CD1c-positive myeloid dendritic cell (primary cell): ENCODE results near the gene EPHB2.
A peak's percentile ranks its signal among the peaks of the same experiment; 100 is the strongest.

Source experiments
- DNase-seq: peaks from one replicate; pipeline ENCODE4 v3.0.0-alpha.2; 2016; ENCODE audit errors: extremely low spot score

EPHB2 gene

DNA sequence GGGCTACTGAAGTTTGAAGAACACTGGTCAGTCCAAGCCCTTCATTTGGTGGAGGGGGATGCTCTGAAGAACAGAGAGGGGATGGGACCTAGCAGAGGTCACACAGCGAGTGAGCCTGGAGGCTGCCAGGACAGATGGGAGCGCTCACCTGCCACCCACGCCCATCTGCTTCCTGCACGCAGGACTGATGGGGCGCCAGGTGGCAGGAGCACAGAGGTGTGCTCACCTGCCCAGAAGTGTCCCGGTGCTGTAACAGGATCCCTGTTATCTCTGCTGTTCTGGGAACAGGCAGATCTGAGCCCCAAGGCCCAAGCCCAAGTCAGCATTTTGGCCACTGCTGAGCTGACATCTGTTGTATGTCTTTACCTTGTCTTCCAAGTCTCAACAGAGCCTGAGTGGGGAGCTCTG is 40.5 kb downstream of the EPHB2 start:
- DNase-seq = no peak

DNA sequence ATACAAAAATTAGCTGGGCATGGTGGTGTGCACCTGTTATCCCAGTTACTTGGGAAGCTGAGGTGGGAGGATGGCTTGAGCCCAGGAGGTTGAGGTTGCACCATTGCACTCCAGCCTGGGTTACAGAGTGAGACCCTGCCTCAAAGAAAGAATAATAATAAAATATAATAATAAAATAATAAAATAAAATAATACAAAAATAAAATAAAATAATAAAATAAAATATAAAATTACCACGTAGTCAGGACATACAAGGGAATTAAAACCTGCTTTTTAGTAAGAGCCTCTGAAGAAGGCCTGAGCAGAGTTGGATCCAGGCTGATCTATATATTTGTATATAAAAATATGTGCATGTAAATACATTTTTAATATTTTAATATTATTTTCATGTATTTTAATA is 41.7 kb downstream of the EPHB2 start:
- no peak for DNase-seq

DNA sequence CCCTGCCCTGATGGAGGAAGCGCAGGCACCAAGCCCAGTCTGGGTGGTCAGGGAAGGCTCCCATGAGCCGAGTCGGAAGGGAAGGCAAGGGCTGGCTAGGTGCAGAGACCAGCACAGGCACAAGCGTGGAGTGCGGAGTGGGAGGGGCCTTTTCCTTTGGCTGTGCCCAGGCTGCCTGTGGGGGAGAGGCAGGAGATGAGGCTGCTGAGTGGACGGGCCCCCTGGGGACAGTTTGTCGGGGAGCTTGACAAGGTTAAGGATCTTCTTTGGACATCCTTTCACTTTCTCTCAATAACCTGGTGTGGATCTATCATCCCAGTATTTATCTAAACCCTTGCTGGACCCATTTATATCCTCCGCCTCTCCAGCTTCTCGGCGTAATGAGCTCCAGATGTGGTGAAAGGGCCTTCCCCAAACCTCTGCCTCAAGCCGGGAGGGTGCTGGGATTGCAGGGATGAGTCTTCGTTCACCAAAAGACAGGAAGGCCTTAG is 42.9 kb downstream of the EPHB2 start:
- DNase-seq = no peak

DNA sequence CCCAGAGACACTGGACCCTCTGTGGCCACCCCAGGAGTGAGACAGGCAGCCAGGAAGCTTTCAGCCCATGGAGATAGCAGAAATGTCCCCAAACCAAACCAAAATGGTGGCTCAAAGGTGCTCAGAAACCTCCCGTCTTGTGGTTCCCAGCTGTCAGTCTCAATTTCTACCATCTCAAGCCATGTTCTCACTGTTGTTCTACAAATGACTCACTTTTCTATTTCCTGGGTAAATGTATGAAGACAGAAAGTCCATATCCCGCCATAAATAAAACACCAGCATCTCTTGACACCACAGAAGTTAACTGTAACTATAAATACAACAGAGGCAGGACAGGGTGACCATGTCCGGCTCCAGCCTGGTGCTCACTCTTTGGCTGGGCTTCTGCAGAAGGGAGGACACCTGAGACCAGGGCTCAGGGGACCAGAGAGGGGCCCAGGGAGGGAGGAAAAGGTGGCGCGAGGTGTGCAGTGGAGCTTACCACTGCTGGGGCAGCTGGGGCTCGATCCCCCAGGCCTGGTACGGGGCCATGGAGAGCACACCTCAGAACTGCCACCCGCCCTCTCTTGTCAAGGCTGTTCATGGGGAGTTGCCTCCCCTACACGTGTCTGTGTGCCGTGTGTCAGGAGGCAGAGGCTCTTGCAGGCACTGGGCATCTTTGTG is 43.6 kb downstream of the EPHB2 start:
- DNase-seq = no peak

DNA sequence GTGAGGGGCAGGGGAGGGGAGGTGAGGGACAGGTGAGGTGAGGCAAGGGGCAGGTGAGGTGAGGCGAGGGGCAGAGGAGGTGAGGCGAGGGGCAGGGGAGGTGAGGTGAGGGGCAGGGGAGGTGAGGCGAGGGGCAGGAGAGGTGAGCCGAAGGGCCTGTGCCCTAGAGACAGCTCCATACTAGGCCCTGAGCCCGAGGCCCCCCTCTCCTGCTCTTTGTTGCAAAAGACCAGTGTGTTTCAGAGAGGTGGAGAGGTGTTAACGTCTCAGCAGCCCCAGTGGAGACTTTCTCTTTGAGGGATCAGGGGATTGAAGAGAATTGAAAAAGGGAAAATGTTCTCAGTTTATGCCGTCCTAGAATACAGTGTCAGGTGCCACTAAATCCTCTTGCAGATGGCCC is 44.2 kb downstream of the EPHB2 start:
- DNase-seq = no peak

DNA sequence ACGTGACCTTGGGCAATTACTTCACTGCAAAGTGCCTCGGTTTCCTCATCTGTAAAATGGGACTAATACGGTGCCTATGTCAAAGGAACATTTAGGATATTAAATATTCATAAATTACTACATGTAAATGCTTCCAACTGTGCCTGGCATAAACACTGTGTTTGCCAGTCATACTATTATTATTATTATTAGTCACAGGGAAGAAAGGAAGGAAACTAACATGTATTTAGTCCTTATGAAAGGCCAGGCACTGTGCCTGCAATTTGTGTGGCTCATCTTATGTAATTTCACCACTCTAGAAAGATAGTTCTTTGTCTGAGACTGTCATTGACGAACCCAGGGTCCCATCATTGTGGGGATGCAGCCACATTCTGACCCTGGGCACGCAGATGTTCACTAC is 45.0 kb downstream of the EPHB2 start:
- no peak for DNase-seq

DNA sequence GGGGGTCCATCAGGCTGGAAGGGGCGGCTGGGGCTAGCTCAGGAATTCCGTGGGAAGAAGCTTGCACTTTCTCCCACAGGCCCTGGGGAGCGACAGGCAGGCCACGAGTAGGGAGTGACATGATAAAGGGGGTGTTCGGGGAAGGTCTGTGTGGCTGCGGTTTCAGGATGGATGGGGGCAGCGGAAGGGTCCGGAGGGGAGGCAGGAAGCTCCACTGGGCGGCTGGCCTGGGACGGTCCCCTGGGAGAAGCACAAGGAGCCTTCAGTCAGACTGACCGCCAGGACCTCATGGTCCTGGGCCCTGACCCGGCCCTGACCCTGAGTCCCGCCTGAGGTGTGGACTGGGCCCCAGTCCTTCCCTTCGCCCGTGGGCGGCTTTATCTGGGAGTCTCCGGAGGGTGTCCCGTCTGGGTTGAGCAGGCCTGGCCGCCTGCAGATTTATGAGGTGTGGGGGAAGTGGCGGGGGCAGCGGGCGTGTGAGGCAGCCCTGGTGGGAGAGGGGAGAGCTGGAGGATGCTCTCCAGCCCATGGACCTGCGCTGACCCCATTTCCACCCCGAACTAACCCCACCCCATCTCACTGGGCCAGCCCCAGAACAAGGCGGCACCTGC is 45.6 kb downstream of the EPHB2 start:
- no peak for DNase-seq

DNA sequence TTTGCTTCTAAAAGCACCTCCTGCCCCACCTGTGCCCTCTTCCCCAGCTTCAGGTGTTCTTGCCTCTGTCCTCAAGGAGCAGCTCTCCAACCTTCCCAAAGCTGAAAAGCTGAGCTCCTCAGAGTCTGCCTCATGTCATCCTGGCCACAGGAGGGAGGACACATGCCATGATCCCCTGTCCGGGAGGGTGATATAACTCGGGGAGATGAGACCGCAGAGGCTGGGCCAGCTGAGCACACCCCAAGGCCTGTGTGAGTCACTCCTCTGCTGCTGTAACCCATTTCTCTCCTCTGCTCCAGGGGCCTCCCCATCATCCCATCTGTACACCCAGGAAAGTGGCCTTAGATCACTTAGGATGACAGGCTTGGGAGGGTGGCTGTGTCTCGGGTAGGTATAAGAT is 49.8 kb downstream of the EPHB2 start:
- DNase-seq = no peak

DNA sequence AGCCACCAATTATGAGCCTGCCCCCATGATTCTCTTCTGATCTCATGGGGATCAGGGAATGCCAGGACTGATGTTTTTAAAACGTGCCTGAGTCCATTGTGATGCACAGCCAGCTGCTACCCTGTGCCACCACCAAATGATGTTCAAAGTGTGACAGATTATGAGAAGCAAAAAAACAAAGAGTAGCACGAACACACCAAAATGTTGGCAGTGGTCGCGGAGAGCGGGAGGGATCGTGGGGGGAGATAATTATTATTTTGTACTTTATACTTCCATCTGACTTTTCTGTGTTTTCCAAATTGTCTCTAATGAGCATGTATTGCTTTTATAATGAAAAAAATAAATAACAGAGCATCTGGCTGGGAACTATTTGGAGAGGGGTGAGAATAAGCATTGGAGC is 50.5 kb downstream of the EPHB2 start:
- no peak for DNase-seq

DNA sequence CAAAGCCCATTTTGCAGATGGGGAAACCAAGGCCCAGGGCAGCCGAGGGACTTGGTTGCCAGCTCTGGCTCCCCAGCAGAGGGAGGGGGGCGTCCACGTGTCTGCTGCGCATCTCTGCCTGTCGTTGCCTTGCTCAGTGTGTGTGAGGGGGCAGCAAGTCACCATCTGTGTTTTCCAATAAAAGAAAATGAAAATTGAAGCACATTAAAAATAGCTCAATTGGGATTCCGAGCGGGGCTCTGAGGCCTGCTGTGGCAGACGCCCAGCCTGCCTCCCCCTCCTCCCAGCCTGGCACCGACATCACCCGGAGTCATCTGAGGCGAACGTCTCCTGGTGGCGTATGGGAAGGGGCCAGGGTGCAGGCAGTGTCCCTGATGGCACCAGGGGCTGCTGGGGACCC is 51.2 kb downstream of the EPHB2 start:
- DNase-seq = no peak

DNA sequence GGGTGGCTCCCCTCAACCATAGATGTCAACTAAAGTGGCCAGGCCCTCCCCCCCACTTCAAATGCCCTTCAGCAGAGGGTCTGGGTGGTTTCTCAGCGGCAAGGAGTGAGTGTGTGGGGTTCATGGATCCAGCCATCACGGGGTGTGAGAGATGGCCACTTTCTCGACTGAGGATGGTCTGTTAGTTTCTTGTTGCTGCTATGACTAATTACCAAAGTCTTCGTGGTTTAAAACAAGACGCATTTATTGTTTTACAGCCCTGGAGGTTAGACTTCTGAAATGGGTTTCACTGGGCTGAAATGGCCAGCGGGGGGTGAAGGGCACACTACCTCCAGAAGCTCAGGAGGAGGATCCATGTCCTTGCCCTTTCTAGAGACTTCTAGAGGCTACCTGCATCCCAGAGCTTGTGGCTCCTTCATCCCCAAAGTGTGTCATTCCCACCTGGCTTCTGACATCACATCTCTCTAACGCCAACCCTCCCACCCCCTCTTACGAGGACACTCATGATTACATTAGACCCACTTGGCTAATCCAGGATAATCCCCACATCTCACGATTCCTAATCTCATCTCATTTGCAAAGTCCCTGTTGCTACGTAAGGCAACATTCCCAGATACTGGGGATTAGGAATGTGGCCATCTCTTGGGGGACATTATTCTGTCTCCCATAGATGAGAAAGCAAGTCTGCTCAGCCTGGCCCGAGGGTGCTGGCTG is 53.0 kb downstream of the EPHB2 start:
- no peak for DNase-seq

DNA sequence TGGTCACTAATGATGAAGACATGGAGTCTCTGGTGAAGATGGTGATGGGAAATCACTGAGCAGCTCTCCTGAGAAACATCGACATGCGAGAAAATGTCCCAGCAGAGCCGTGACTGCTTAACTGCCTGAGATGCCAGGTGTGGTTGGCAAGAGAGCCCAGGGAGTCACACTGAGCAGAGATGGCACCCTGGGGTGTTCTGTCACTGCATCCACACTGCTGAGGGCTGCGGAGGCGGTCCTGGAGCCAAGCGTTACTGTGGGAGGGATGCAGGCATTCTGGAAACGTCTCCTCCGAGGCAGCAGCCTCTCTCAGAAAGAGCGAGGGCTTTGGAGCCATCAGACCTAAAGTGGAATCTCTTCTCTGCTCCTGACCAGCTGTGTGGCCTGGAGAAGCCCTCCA is 57.2 kb downstream of the EPHB2 start:
- no peak for DNase-seq

DNA sequence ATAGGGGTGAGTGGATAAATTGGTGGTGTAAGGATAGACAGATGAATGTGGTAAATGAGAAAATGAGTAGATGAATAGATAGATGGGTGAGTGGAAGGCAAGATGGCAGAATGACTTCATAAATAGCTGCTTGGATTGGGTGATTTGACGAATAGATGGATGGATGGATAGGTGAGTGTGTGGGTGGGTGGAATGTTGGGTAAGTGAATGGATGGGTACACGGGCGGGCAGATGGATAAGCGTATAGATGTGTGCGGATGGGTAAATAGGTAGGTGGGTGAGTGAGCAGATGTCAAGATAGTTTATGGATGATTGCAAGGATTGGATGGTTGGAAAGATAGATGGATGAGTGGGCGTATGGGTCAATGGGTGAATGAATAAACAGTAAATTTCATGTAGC is 59.3 kb downstream of the EPHB2 start:
- DNase-seq = no peak

DNA sequence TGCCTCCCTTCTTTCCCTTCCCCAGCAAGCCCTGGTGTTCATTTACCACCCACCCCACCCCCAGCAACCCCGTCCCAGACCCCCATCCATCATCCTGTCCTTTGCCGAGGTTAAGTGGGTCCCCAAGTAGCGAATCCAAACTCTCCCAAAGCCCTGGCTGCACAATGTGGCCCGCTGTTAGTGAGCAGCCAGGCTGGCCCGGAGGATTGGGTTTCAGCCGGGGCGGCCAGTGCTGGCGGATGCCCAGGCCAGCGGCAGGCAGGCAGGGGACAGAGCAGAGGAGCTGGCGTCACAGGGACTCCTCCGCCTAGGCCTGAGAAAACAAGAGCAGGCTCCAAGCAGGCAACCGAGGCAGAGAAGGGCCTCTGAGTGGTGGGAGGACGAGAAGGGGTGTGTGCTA is 61.4 kb downstream of the EPHB2 start:
- DNase-seq = no peak

DNA sequence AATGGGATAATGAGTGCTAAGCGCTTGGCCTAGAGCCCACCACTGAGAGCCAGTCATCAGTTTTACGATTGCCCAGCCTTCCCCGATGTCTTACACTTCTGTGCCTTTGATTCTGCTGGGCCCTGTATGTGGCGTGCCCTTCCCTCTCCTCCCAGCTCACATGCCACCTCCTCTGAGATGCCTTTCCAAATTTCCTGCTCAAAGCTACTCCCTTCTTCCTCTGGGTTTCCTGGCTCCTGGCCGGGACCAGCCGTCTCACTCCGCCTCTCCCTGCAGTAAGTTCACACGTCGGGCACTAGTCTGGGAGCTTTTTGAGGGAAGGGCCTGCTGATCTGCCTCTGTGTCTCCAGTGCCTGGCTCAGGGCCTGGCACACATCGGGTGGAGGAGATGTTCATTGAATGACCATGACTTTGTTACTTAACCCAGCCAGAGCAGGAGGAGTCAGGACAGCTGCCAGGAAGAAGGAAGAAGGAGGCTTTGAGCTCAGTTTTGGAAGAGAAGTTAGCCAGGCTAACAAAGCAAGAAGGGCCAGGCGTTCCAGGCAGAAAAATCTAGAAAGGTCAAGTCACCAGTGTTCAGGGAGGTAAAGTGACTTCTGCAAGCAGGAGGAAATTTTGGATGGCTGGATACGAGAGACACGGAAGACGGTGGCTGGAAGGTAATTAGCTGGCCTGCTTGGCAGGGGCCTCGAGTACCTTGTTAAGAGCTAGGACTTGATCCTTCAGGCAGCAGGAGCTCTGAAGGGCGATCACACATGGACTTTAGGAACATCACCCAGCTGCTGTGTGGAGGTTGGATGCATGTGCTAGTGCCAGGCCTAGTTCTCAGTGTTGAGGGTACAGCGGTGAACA is 63.6 kb downstream of the EPHB2 start:
- no peak for DNase-seq

DNA sequence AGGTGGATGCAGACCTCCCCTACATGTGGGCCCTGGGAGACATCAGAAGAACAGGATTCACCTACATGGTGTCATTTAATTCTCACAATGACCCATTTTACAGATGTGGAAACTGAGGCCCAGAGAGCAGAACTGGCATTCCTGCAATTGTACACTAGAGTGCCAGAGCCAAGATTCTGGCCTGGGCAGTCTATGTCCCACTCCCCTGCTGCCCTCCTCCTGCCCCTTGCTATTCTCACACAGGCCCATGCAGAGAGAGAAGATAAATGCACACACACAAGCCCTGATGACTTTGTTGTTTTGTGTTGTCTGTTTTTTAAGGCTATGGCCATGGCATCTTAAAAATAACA is 64.2 kb downstream of the EPHB2 start:
- DNase-seq = no peak

DNA sequence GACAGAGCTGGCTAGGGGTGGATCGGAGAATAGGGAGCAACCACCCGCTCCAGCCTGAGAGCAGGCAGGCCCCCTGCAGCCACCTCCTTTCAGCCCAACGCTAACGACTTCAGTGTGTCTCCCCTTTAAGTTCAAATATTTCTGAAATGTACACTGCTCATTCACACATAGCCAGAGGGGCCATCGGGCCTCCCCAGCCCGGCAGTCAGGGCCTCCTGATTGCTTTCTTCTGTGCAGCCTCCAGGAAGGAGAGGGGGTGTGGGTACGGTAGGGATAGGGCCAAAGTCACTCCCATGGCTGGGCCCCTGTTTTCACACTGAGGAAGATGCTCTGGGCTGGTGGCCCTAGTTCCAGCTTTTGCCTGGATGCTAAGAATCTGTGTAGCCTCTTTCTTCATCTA is 64.8 kb downstream of the EPHB2 start:
- DNase-seq = no peak

DNA sequence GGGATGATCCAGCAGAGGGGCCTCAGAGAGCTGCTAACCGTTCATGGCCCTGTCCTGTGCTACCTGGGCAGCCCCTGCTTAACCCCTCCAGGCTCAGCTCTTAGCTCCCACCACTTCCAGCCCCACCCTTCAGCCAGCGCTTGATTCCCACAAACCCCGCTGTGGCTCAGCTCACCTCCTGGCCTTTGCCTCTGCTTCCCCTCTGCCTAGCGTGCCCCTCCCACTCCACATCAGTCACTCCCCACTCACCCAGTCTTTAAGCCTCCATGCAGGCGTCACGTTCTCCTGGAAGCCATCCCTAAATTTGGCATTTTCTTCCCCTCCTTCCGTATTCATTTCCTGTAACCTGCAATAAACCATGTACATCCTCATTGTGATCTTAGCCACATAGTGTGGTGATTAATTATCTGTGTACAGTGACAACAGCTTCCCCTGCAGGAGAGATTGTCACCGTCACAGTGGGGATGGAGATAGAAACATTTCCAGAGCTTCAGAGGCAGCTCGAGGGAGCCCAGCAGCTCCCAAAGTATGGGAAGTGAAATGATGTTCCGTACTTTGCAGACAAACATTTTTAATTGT is 65.5 kb downstream of the EPHB2 start:
- DNase-seq = peak; percentile 5

DNA sequence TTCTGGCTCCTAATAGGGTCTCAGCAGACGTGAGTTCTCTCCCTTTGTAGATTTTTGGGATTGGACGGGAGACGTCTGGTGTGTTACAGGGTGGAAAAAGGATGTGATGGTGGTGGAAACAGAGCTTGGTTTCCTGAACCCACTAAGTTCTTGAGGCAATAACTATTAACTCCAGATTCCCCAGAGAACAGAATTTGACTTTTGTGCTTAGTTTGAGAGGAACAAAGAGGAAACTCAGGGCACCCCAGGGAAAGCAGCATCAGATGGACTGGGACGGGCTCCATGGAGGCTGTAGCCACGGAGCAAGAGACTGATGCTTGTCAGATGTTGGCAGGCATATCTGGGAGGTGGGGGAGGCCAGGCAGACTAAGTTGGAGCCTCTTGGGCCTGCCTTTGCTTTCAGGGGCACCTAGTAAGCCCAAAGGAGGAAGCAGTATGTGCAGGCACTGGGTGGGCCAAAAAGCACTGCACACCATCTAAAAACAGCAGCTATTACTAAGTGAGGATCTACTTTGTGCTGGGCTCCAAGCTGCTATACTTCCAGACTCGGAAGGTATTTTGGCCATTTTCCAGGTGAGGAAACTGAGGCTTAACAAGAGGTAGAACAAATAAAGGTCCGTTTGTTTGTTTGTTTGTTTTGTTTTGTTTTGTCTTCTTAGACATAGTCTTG is 66.9 kb downstream of the EPHB2 start:
- no peak for DNase-seq

DNA sequence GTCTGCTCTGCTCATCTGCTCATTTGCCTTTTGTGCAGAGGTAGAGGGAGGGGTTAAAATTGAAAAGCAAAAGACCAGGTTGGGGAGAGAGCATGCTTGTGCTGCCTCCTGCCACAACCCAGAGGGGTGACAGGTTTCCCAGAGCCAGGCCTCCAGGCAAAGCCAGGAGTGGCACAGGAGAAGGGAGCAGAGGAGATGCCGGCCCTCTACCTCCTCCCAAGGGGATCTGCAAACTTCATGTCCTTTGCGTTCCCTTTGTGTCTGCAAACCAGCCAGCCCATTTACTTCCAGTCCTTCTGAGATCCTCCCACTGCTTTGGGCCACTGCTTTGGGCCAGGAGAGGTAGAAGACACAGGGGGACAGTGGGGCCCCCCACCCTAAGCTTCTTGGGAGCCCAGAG is 67.8 kb downstream of the EPHB2 start:
- no peak for DNase-seq

DNA sequence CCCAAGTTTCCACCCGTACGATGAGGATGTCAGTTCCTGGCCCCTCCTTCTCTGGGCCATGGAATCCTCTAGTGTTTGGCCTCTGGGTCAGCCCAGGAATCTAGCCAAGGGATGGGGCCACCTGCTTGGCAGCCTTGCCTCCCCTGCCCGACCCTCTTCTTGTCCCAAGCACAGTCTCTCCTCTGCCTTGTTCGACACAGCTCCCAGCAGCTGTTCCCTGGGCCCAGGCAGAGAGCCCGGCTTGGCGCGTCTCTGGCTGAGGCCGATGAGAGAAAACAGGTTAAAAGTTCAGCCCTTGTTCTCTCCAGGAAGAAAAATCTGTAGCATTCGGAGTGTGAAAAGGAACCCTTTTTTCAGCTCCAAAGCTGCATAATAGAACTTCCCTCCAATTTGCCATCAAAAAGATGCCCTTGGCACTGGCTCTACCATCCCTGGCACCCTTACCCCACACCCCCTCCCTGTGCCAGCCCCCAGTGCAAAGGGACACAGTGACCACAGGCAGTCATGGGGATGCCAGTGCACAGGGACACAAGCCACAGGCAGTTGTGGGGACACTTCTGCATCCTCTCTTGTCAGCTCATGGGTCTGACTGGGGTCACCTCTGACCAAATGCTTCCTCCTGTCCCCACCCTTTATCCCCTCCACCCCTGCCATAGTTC is 68.4 kb downstream of the EPHB2 start:
- no peak for DNase-seq
